Calu3 (cell line): ENCODE data around the gene C11orf91. TPM values are rescaled to one million over a fixed set of nuclear protein-coding genes. Genes with fewer than 3 reads are reported as not detected.
"Not testable (repeated sequence)": the region's sequence is repeated elsewhere in the genome, so short reads cannot be mapped to it uniquely, and the experiment has no call there.

Experiments
- BruUV-seq: library from RNA; stranded (reverse); fragments of 400-500 nt; replicated peaks from 2 replicates; lab custom pipeline; 2021; lab: Mats Ljungman, UMichigan
- CTCF ChIA-PET: fragments of 300-600 bp; sonication (Branson Sonifier 250); formaldehyde crosslinking; loops from one replicate; lab custom pipeline; 2022; ENCODE audit warnings: antibody characterized with exemption; lab: Charles Lee
- DNase-seq: peaks from one replicate; pipeline ENCODE4 v3.0.0; 2022
- H3K27ac Mint-ChIP-seq: one replicate; pipeline ENCODE4 v1.8.0; 2022; ENCODE audit warnings: mixed read lengths; ENCODE audit not compliant: unreplicated experiment
- H3K27me3 Mint-ChIP-seq: one replicate; pipeline ENCODE4 v1.8.0; 2022; ENCODE audit warnings: mixed read lengths; ENCODE audit not compliant: unreplicated experiment
- H3K36me3 Mint-ChIP-seq: one replicate; pipeline ENCODE4 v1.8.0; 2022; ENCODE audit warnings: mild to moderate bottlenecking, moderate library complexity, mixed read lengths; ENCODE audit not compliant: insufficient read depth, unreplicated experiment
- H3K4me1 Mint-ChIP-seq: one replicate; pipeline ENCODE4 v1.8.0; 2022; ENCODE audit warnings: mild to moderate bottlenecking, low read depth, mixed read lengths; ENCODE audit not compliant: unreplicated experiment
- H3K4me3 Mint-ChIP-seq: one replicate; pipeline ENCODE4 v1.8.0; 2022; ENCODE audit warnings: mild to moderate bottlenecking, low read depth, moderate library complexity, mixed read lengths; ENCODE audit not compliant: unreplicated experiment
- H3K9me3 Mint-ChIP-seq: one replicate; pipeline ENCODE4 v1.8.0; 2022; ENCODE audit warnings: low read depth, mixed read lengths; ENCODE audit not compliant: unreplicated experiment
- CTCF ChIP-seq: fragments of 200-600 bp; IDR thresholded peaks from one replicate; pipeline ENCODE4 v1.8.0; 2022; ENCODE audit warnings: antibody characterized with exemption; ENCODE audit not compliant: unreplicated experiment
- intact Hi-C: fragments of 100-400 bp; cut with micrococcal nuclease; formaldehyde crosslinking; loops from one replicate; pipeline ENCODE4 v1.10.0; 2022; ENCODE audit not compliant: unreplicated experiment
- total RNA-seq: library from RNA; stranded (reverse); gene quantifications from 2 replicates; pipeline ENCODE4 v1.2.3, GENCODE V29; 2022

Gene C11orf91
- total RNA-seq, 1 experiment from 2014 or later, result 5.8 TPM

GRCh38 chr11:33708985-33709384 lies 8.4 kb upstream of the C11orf91 start:
- DNase-seq, result no peak
- Mint-ChIP-seq H3K4me3 (no peak overlapping the region), H3K27ac (peak overlapping the region; percentile 77), H3K27me3 (no peaks in the 10 kb centered on the region), H3K9me3 (no peaks in the 10 kb centered on the region), H3K4me1 (peaks cover 62% of the 10 kb centered on the region), H3K36me3 (peaks cover 92% of the 10 kb centered on the region)
- CTCF ChIA-PET, result interaction anchor here (0.6 to 1.4 kb wide), 4 partner anchors 25 to 189 kb away, joined by 3 to 9 read pairs (median 3); no protein-coding TSS in a partner anchor
- TSS peak; percentile 52 for BruUV-seq
- intact Hi-C loops, result no loop called here
- TF ChIP-seq CTCF, result no peak

GRCh38 chr11:33707831-33708230 lies 7.2 kb upstream of the C11orf91 start:
- H3K9me3 Mint-ChIP-seq, intact Hi-C loops, DNase-seq, BruUV-seq, H3K4me3 Mint-ChIP-seq, H3K27me3 Mint-ChIP-seq: not testable (repeated sequence)
- Mint-ChIP-seq H3K4me1 (peaks cover 65% of the 10 kb centered on the region), H3K36me3 (peaks cover 91% of the 10 kb centered on the region), H3K27ac (peak overlapping the region; percentile 94)
- CTCF ChIA-PET, result interaction anchor here (0.6 to 1.4 kb wide), 4 partner anchors 16 to 85 kb away, joined by 3 to 4 read pairs (median 3); no protein-coding TSS in a partner anchor

GRCh38 chr11:33706966-33707365 lies 6.3 kb upstream of the C11orf91 start:
- H3K36me3 Mint-ChIP-seq, result peaks cover 94% of the 10 kb centered on the region
- no peak overlapping the region for H3K4me3 Mint-ChIP-seq
- peak overlapping the region; percentile 94 for H3K27ac Mint-ChIP-seq
- DNase-seq, result no peak
- BruUV-seq, result no TSS peak
- CTCF ChIA-PET, result interaction anchor here (0.6 to 1.4 kb wide), 7 partner anchors 9 to 433 kb away, joined by 3 to 4 read pairs (median 3); no protein-coding TSS in a partner anchor
- intact Hi-C loops, result no loop called here
- H3K27me3 Mint-ChIP-seq, result no peaks in the 10 kb centered on the region
- peaks cover 73% of the 10 kb centered on the region for H3K4me1 Mint-ChIP-seq
- no peak for TF ChIP-seq CTCF
- no peaks in the 10 kb centered on the region for H3K9me3 Mint-ChIP-seq

- TF ChIP-seq CTCF, result no peak
- intact Hi-C loops, result no loop called here
- no peak for DNase-seq
- CTCF ChIA-PET, result interaction anchor here (0.7 to 1.4 kb wide), 4 partner anchors 10 to 51 kb away, joined by 3 to 4 read pairs (median 3); no protein-coding TSS in a partner anchor
- Mint-ChIP-seq H3K9me3 (no peaks in the 10 kb centered on the region), H3K36me3 (peaks cover 96% of the 10 kb centered on the region), H3K4me1 (peaks cover 78% of the 10 kb centered on the region), H3K27me3 (no peaks in the 10 kb centered on the region), H3K4me3 (no peak overlapping the region), H3K27ac (peak overlapping the region; percentile 94)
- no TSS peak for BruUV-seq
Observed at GRCh38 chr11:33706546-33706945, 5.9 kb upstream of the C11orf91 start.
